Activated naive CD4-positive, alpha-beta T cell (primary cell): ENCODE data around the gene CTNND2.

Experiments used
- DNase-seq, 4 experiments: peaks; one replicate each; lab custom pipeline; 2025; lab: John Stamatoyannopoulos, UW

CTNND2 gene

GRCh38 chr5:11588803-11589202, 315.4 kb downstream of the CTNND2 start:
- DNase-seq, result no peak

- DNase-seq, result no peak
Measured at GRCh38 chr5:11584017-11584416, 320.2 kb downstream of the CTNND2 start.

GRCh38 chr5:11579351-11579750, 324.9 kb downstream of the CTNND2 start:
- DNase-seq, result no peak

GRCh38 chr5:11574787-11575186, 329.5 kb downstream of the CTNND2 start:
- no peak for DNase-seq

- no peak for DNase-seq
Measured at GRCh38 chr5:11573140-11573992, 330.9 kb downstream of the CTNND2 start.

- DNase-seq, result no peak
Measured at GRCh38 chr5:11564706-11565105, 339.5 kb downstream of the CTNND2 start.

- DNase-seq, result no peak
Measured at GRCh38 chr5:11563822-11564221, 340.4 kb downstream of the CTNND2 start.

- DNase-seq, result no peak
Measured at GRCh38 chr5:11560915-11561697, 343.1 kb downstream of the CTNND2 start.

- no peak for DNase-seq
Measured at GRCh38 chr5:11557063-11557462, 347.2 kb downstream of the CTNND2 start.

GRCh38 chr5:11555171-11555570, 349.1 kb downstream of the CTNND2 start:
- DNase-seq, result no peak

GRCh38 chr5:11547730-11548129, 356.5 kb downstream of the CTNND2 start:
- DNase-seq, result no peak

- no peak for DNase-seq
Measured at GRCh38 chr5:11547140-11547539, 357.1 kb downstream of the CTNND2 start.

GRCh38 chr5:11540112-11540511, 364.1 kb downstream of the CTNND2 start:
- DNase-seq, result no peak

- no peak for DNase-seq
Measured at GRCh38 chr5:11531811-11532555, 372.3 kb downstream of the CTNND2 start.

- DNase-seq, result no peak
Measured at GRCh38 chr5:11528720-11529119, 375.5 kb downstream of the CTNND2 start.

- no peak for DNase-seq
Measured at GRCh38 chr5:11527652-11528349, 376.4 kb downstream of the CTNND2 start.

GRCh38 chr5:11525020-11525419, 379.2 kb downstream of the CTNND2 start:
- DNase-seq, result no peak

GRCh38 chr5:11524188-11524587, 380.1 kb downstream of the CTNND2 start:
- DNase-seq, result no peak

- no peak for DNase-seq
Measured at GRCh38 chr5:11522796-11523195, 381.4 kb downstream of the CTNND2 start.

- no peak for DNase-seq
Measured at GRCh38 chr5:11520241-11520930, 383.9 kb downstream of the CTNND2 start.

GRCh38 chr5:11519236-11519635, 385.0 kb downstream of the CTNND2 start:
- no peak for DNase-seq
